HepG2 (cell line): ENCODE results near the gene SUCLG2. TPM values are rescaled to one million over a fixed set of nuclear protein-coding genes. Genes with fewer than 3 reads are reported as not detected.

Experiments
- ATAD3A ChIP-seq: sonication (generic); formaldehyde crosslinking; IDR thresholded peaks from 2 replicates; pipeline ENCODE4 v1.4.0; 2020; ENCODE audit warnings: missing genetic modification reagents
- CBX5 ChIP-seq: sonication (generic); formaldehyde crosslinking; IDR thresholded peaks from 2 replicates; pipeline ENCODE4 v1.4.0; 2020; ENCODE audit warnings: missing genetic modification reagents, borderline replicate concordance
- FOXP1 ChIP-seq, 2 experiments: fragments of 450-650 bp in 1 of 2; IDR thresholded peaks; 2 replicates each; pipeline ENCODE4 v1.6.1; 2017 to 2018; ENCODE audit warnings: antibody characterized with exemption in 1 of 2
- HOXA3 ChIP-seq: sonication (generic); formaldehyde crosslinking; IDR thresholded peaks from 2 replicates; pipeline ENCODE4 v1.5.0; 2020; ENCODE audit warnings: missing genetic modification reagents
- NCOA5 ChIP-seq: sonication (generic); formaldehyde crosslinking; IDR thresholded peaks from 2 replicates; pipeline ENCODE4 v1.4.0; 2020; ENCODE audit warnings: missing genetic modification reagents
- NPAS2 ChIP-seq: sonication (generic); formaldehyde crosslinking; IDR thresholded peaks from 2 replicates; pipeline ENCODE4 v1.8.0; 2022; ENCODE audit warnings: mild to moderate bottlenecking, missing genetic modification reagents, borderline replicate concordance
- PAWR ChIP-seq: sonication (generic); formaldehyde crosslinking; IDR thresholded peaks from 2 replicates; pipeline ENCODE4 v1.4.0; 2020; ENCODE audit warnings: missing genetic modification reagents, mild to moderate bottlenecking, borderline replicate concordance
- PAX8 ChIP-seq: sonication (generic); formaldehyde crosslinking; IDR thresholded peaks from 2 replicates; pipeline ENCODE4 v1.8.0; 2022; ENCODE audit warnings: mild to moderate bottlenecking, missing genetic modification reagents, borderline replicate concordance
- RNF2 ChIP-seq: fragments of 450-650 bp; conservative IDR thresholded peaks from 2 replicates; pipeline ENCODE4 v1.6.1; 2016; ENCODE audit warnings: low read depth
- SMARCC2 ChIP-seq: fragments of 450-650 bp; IDR thresholded peaks from 2 replicates; pipeline ENCODE4 v1.6.1; 2017; ENCODE audit warnings: antibody characterized with exemption, mild to moderate bottlenecking
- SRF ChIP-seq: IDR thresholded peaks from 2 replicates; pipeline ENCODE4 v1.6.1; 2011; ENCODE audit warnings: mild to moderate bottlenecking, low read depth, low read length, moderate library complexity
- SRSF9 ChIP-seq: fragments of 200-400 bp; formaldehyde crosslinking; IDR thresholded peaks from 2 replicates; pipeline ENCODE4 v1.6.1; 2018; ENCODE audit warnings: borderline replicate concordance, mild to moderate bottlenecking, low read depth, low read length; ENCODE audit not compliant: insufficient read depth, poor library complexity, severe bottlenecking
- STAT6 ChIP-seq: sonication (generic); formaldehyde crosslinking; IDR thresholded peaks from 2 replicates; pipeline ENCODE4 v1.4.0; 2020; ENCODE audit warnings: missing genetic modification reagents, mild to moderate bottlenecking, borderline replicate concordance
- ZBTB4 ChIP-seq: sonication (generic); formaldehyde crosslinking; IDR thresholded peaks from 2 replicates; pipeline ENCODE4 v1.4.0; 2020; ENCODE audit warnings: missing genetic modification reagents, mild to moderate bottlenecking, borderline replicate concordance
- ZNF230 ChIP-seq: sonication (generic); formaldehyde crosslinking; IDR thresholded peaks from 2 replicates; pipeline ENCODE4 v1.4.0; 2020; ENCODE audit warnings: mild to moderate bottlenecking, missing genetic modification reagents
- polyA plus RNA-seq, 8 experiments: library from polyadenylated mRNA; depleted of rRNA in 3 of 8; stranded (reverse) in 7 of 8; unstranded in 1 of 8; fragments of >200 nt; fragmentation: Illumina TruSeq in 4 of 8; extraction: Trizol in 4 of 8; gene quantifications; 2 replicates each; pipeline versions ENCODE4 v1.2.1 to v1.2.3, GENCODE V29; 2011 to 2016; ENCODE audit warnings: low read depth in 4 of 8, missing spikeins in 1 of 8, mixed read lengths in 1 of 8; ENCODE audit not compliant: insufficient read depth in 1 of 8
- total RNA-seq, 5 experiments: library from RNA; depleted of rRNA; stranded (reverse); fragments of >200 nt; fragmentation: Illumina TruSeq; extraction: Trizol; gene quantifications; 2 replicates each; pipeline ENCODE4 v1.2.3, GENCODE V29; 2016; ENCODE audit warnings: low read depth in 1 of 5
- TF ChIP-seq, protein P1 (sequence below): sonication (generic); formaldehyde crosslinking; IDR thresholded peaks from 2 replicates; pipeline ENCODE4 v1.8.1; 2023; ENCODE audit warnings: mild to moderate bottlenecking, missing genetic modification reagents
- TF ChIP-seq, protein P2 (sequence below): sonication (generic); formaldehyde crosslinking; IDR thresholded peaks from 2 replicates; pipeline ENCODE4 v1.4.0; 2020; ENCODE audit warnings: missing genetic modification reagents

The SUCLG2 gene
- total and polyA plus RNA-seq, 2 of the 13 experiments (the other 11 are each of a cell fraction or from before 2014, with no cell fraction given), result 21.4 to 64.9 TPM

GRCh38 chr3:67654099-67654843 is at the start of gene SUCLG2 (continued):
- TF ChIP-seq SMARCC2 (no peak), SRF (no peak), ATAD3A (no peak), FOXP1 (IDR thresholded peaks at IDR 0.05) (no peak), FOXP1 (CRISPR knock-in tag; IDR thresholded peaks at IDR 0.05) (no peak), STAT6 (no peak), RNF2 (0 out of 2 replicates have a peak, but pooled peaks have one; percentile 36), NPAS2 (CRISPR knock-in tag) (no peak), HOXA3 (CRISPR knock-in tag) (peak; percentile 83), CBX5 (0 out of 2 replicates have a peak, but pooled peaks have one; percentile 25), PAX8 (0 out of 2 replicates have a peak, but pooled peaks have one; percentile 14), SRSF9 (no peak), ZNF230 (CRISPR knock-in tag) (no peak), NCOA5 (CRISPR knock-in tag) (no peak), ZBTB4 (CRISPR knock-in tag) (no peak), PAWR (CRISPR knock-in tag) (no peak)
- TF ChIP-seq, protein P1, sequence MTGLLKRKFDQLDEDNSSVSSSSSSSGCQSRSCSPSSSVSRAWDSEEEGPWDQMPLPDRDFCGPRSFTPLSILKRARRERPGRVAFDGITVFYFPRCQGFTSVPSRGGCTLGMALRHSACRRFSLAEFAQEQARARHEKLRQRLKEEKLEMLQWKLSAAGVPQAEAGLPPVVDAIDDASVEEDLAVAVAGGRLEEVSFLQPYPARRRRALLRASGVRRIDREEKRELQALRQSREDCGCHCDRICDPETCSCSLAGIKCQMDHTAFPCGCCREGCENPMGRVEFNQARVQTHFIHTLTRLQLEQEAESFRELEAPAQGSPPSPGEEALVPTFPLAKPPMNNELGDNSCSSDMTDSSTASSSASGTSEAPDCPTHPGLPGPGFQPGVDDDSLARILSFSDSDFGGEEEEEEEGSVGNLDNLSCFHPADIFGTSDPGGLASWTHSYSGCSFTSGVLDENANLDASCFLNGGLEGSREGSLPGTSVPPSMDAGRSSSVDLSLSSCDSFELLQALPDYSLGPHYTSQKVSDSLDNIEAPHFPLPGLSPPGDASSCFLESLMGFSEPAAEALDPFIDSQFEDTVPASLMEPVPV, result peak; percentile 59; the same call in 1 of the 2 replicates
- TF ChIP-seq, protein P2, sequence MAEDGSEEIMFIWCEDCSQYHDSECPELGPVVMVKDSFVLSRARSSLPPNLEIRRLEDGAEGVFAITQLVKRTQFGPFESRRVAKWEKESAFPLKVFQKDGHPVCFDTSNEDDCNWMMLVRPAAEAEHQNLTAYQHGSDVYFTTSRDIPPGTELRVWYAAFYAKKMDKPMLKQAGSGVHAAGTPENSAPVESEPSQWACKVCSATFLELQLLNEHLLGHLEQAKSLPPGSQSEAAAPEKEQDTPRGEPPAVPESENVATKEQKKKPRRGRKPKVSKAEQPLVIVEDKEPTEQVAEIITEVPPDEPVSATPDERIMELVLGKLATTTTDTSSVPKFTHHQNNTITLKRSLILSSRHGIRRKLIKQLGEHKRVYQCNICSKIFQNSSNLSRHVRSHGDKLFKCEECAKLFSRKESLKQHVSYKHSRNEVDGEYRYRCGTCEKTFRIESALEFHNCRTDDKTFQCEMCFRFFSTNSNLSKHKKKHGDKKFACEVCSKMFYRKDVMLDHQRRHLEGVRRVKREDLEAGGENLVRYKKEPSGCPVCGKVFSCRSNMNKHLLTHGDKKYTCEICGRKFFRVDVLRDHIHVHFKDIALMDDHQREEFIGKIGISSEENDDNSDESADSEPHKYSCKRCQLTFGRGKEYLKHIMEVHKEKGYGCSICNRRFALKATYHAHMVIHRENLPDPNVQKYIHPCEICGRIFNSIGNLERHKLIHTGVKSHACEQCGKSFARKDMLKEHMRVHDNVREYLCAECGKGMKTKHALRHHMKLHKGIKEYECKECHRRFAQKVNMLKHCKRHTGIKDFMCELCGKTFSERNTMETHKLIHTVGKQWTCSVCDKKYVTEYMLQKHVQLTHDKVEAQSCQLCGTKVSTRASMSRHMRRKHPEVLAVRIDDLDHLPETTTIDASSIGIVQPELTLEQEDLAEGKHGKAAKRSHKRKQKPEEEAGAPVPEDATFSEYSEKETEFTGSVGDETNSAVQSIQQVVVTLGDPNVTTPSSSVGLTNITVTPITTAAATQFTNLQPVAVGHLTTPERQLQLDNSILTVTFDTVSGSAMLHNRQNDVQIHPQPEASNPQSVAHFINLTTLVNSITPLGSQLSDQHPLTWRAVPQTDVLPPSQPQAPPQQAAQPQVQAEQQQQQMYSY (CRISPR knock-in tag), result no peak
